ENCODE results near the gene RNASE7.

DNA sequence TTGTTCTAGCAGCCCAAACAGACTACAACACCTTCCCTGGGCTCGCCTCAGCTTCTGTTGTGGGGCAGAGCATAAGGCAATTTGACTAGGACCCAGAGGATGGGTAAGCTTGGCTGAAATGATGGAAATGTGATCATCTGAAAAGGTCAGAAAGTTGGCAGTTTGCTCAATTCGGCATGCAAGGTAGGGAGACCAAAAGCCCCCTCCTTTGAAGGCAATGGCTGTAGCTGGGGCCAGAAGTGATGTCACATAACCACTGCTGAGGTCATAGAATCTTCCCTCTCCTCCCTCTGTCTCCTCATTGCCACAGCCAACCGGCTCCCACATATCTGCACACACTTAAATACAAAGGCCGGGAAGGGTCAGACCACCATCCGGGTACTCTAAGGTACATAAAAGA is 12.2 kb upstream of the RNASE7 start, which contains the start of gene TPPP2:
- TF ChIP-seq EZH2phosphoT487 (conservative IDR thresholded peaks at IDR 0.05; ENCODE audit: low read length), result no peak
- TF ChIP-seq, protein P1, sequence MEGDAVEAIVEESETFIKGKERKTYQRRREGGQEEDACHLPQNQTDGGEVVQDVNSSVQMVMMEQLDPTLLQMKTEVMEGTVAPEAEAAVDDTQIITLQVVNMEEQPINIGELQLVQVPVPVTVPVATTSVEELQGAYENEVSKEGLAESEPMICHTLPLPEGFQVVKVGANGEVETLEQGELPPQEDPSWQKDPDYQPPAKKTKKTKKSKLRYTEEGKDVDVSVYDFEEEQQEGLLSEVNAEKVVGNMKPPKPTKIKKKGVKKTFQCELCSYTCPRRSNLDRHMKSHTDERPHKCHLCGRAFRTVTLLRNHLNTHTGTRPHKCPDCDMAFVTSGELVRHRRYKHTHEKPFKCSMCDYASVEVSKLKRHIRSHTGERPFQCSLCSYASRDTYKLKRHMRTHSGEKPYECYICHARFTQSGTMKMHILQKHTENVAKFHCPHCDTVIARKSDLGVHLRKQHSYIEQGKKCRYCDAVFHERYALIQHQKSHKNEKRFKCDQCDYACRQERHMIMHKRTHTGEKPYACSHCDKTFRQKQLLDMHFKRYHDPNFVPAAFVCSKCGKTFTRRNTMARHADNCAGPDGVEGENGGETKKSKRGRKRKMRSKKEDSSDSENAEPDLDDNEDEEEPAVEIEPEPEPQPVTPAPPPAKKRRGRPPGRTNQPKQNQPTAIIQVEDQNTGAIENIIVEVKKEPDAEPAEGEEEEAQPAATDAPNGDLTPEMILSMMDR (IDR thresholded peaks at IDR 0.05; ENCODE audit: insufficient read depth, low read length, poor library complexity, severe bottlenecking), result no peak
